Measurements from ENCODE around the gene HERC4.
A peak's percentile ranks its signal among the peaks of the same experiment; 100 is the strongest.

DNA sequence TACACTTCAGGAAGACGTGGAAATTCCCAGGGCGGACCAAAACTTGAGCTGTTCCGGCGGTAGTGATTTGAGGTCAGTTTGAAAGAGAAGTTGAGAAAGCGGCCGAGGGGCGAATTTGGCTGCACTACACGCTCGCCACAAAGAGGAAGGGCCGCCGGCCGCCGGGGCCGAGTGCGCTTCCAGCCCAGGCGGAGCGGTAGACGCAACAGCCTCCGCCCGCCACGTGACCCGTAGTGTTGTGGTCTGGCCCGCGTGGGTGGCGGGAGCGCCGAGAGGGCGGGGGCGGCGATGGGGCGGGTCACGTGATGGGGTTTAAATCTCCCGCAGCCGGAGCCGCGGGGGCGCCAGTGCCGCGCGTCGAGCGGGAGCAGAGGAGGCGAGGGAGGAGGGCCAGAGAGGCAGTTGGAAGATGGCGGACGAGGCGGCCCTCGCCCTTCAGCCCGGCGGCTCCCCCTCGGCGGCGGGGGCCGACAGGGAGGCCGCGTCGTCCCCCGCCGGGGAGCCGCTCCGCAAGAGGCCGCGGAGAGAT lies 190.7 kb downstream of the HERC4 start, which contains the start of gene SIRT1:
- TF ChIP-seq POLR2AphosphoS5 (IDR thresholded peaks at IDR 0.05; ENCODE audit: low read depth, low read length) (peak; percentile 93), POLR2A (IDR thresholded peaks at IDR 0.05; ENCODE audit: low read depth, low read length) (peak; percentile 97), SPI1 (IDR thresholded peaks at IDR 0.05; ENCODE audit: low read depth, low read length) (no peak)

All from GM12891 (cell line).